ENCODE data around the gene VASH2. TPM values are rescaled to one million over a fixed set of nuclear protein-coding genes. Genes with fewer than 3 reads are reported as not detected.

The VASH2 gene
- total RNA-seq, 4 donors from 2014 or later: 0.24 to 2.0 (median 1.1) TPM

DNA sequence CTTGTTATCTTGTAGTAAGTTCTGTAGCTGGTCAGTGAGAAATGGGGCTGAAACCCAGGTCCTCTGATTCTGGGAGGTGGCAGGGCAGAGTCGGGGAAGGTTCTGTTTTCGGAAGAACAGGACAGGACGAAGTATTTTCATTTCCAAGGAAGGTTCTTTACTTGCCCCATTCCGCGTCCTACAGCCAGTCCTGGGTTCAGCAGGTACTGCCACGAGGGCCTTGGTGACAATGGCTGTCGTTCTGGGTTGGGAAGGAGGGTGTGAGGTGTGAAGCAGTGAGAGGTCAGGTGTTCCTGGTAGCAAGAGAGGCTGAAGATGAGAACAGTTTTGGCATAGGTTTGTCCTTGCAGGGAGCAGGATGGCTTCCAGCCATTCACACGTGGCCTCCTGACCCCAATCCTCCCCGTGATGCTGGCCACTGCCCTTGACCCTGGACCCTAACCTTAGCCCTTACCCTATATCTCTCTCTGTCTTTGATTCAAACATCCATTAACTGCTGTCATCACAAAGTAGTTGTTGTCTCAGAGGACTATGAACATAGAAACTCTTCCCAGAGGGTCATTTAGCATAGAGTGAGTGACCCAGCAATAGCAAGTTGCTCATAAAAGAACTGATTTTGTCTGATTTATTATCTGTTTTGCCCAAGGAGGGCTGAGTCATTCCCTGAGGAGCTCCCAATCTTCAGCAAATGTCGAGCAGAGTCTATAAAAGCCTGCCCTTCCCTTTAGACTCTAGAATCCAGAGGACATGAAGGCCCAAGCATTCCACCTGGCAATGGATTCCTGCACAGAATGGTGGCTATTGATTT lies 25.0 kb downstream of the VASH2 start:
- peaks cover 5 to 23% of the 10 kb centered on the region in 2 donors for H3K4me1 ChIP-seq
- no peaks in the 10 kb centered on the region for H3K9me3 ChIP-seq
- H3K27ac ChIP-seq: no peak overlapping the region
- 90 to 95% methylated on average over 10 of the region's 10 CpGs for WGBS, 2 donors
- no peaks in the 10 kb centered on the region for H3K36me3 ChIP-seq
- TF ChIP-seq POLR2A (IDR thresholded peaks at IDR 0.05): no peak
- TF ChIP-seq, protein P1, sequence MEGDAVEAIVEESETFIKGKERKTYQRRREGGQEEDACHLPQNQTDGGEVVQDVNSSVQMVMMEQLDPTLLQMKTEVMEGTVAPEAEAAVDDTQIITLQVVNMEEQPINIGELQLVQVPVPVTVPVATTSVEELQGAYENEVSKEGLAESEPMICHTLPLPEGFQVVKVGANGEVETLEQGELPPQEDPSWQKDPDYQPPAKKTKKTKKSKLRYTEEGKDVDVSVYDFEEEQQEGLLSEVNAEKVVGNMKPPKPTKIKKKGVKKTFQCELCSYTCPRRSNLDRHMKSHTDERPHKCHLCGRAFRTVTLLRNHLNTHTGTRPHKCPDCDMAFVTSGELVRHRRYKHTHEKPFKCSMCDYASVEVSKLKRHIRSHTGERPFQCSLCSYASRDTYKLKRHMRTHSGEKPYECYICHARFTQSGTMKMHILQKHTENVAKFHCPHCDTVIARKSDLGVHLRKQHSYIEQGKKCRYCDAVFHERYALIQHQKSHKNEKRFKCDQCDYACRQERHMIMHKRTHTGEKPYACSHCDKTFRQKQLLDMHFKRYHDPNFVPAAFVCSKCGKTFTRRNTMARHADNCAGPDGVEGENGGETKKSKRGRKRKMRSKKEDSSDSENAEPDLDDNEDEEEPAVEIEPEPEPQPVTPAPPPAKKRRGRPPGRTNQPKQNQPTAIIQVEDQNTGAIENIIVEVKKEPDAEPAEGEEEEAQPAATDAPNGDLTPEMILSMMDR (IDR thresholded peaks at IDR 0.05): no peak
- no peak overlapping the region for H3K4me3 ChIP-seq (replicated peaks in 1 of 3)
- intact Hi-C loops (cut with DNase I): no loop called here
- no peaks in the 10 kb centered on the region for H3K27me3 ChIP-seq
- DNase-seq: no peak

DNA sequence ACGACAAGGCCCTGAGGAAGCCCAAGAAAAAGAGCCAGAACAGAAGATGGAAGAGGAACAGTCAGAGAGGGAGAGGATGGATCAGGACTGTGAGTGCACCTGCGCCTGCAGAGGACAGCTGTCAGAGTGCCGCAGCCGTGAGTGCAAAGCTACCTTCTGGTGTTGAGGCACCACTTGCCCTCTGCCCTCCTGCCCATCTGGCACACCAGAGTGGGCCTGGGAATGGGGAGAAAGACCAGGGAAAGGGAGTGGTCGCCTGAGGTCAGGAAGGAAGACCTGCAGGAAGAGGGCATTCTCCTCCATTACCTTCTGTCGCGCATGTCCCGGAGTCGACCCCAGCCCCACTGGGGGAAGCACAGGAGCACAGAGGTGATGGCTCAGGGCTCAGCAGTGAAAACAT lies 26.2 kb downstream of the VASH2 start:
- no peaks in the 10 kb centered on the region for H3K9me3 ChIP-seq
- H3K36me3 ChIP-seq: no peaks in the 10 kb centered on the region
- WGBS, 2 donors: 82 to 84% methylated on average over 9 of the region's 9 CpGs
- no peaks in the 10 kb centered on the region for H3K27me3 ChIP-seq
- no peak overlapping the region for H3K4me3 ChIP-seq (replicated peaks in 1 of 3)
- intact Hi-C loops (cut with DNase I): no loop called here
- peaks cover 13 to 24% of the 10 kb centered on the region in 2 donors for H3K4me1 ChIP-seq
- TF ChIP-seq, protein P1 (IDR thresholded peaks at IDR 0.05): no peak
- TF ChIP-seq POLR2A (IDR thresholded peaks at IDR 0.05): no peak
- H3K27ac ChIP-seq: no peak overlapping the region
- DNase-seq: no peak

DNA sequence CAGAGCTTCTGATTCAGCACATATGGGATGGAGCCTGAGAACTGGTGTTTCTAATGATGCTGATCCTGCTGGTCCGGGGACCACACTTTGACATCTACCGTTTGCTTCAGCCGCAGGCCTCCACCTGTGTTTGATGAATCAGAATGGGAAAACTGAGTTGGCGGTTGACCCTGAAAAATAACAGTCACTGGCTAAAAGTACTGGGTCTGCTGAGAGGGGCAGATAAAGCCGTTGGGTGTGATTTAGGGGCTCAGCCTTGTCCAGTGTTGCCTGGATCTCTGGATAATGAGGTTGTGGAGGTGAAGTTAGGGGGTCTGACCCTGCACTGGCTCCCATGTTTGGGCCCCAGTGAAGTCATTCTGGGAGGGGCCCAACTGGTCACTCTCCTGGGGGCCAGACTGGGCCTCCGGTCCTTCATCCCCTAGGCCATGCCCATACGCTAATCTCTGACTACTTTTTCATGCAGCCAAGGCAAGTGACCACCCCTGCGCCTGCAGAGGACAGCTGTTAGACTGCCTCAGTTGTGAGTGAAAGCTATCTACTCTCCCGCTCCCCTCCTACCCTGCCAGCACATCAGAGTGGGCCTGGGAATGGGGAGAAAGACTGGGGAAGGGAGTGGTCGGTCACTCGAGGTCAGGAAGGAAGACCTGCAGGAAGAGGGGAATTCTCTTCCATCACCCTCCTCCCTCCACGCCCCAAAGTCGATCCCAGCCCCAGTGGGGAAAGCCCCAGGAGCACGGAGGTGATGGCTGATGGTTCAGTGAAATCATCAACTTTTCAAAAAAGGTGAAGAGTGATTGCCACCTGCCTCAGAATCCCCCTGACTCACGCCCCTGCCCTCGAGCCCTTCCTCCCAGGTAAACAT lies 27.7 kb downstream of the VASH2 start:
- intact Hi-C loops (cut with DNase I): no loop called here
- H3K27ac ChIP-seq: no peak overlapping the region
- peaks cover 13 to 27% of the 10 kb centered on the region in 2 donors for H3K4me1 ChIP-seq
- no peak for DNase-seq
- H3K4me3 ChIP-seq (replicated peaks in 1 of 3): no peak overlapping the region
- no peaks in the 10 kb centered on the region for H3K27me3 ChIP-seq
- WGBS, 2 donors: 85 to 93% methylated on average over 16 of the region's 16 CpGs
- no peaks in the 10 kb centered on the region for H3K9me3 ChIP-seq
- H3K36me3 ChIP-seq: no peaks in the 10 kb centered on the region
- TF ChIP-seq, protein P1 (IDR thresholded peaks at IDR 0.05): no peak
- no peak for TF ChIP-seq POLR2A (IDR thresholded peaks at IDR 0.05)

DNA sequence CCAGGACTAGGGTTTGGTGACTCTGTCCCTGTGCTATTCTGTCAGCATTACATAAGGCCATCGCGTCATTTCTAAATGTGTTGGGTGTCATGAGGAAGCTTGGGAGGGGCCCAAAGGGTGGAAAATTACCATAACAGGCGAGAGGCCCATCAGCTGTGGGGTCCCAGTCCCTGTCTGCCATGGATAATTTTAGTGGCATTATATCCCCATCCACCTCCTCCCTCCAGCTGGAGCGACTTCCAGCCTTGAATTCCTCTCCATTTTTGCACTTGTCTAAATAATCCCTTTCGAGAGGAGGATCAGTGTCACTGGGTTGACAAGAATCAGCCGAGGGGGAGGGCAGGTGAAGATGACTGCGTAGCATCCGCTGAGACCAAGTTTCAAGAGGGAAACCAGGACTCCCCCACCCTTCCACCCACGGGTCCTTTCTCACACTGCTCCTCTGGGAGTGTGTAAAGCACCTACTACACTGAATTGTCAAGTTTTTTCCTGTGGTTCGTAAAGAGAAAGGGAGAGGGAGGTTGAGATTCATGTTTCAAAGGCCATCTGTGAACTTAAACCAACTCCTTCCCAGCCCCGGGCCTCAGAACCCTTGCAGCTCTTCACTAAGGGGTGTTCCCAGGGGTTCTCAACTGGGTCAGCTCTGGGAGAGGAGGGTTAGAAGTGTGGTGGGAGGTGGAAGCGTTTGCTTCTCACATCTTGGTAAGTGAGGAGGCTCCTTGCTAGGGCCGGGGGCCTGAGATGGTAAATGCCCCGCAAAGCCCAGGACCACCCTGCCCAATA lies 29.2 kb downstream of the VASH2 start:
- WGBS, 2 donors: 75 to 78% methylated on average over 14 of the region's 14 CpGs
- no peak for DNase-seq
- no peaks in the 10 kb centered on the region for H3K9me3 ChIP-seq
- H3K4me3 ChIP-seq (replicated peaks in 1 of 3): no peak overlapping the region
- peak overlapping the region in 1 of 3 donors; percentile 68 for H3K27ac ChIP-seq
- peaks cover 13 to 27% of the 10 kb centered on the region in 2 donors for H3K4me1 ChIP-seq
- intact Hi-C loops (cut with DNase I): no loop called here
- TF ChIP-seq, protein P1 (IDR thresholded peaks at IDR 0.05): no peak
- no peak for TF ChIP-seq POLR2A (IDR thresholded peaks at IDR 0.05)
- no peaks in the 10 kb centered on the region for H3K36me3 ChIP-seq
- no peaks in the 10 kb centered on the region for H3K27me3 ChIP-seq

Data from thyroid gland (tissue), 4 donors.